Colonic mucosa (tissue), 4 donors: ENCODE measurements around the gene TMEM253. TPM values are rescaled to one million over a fixed set of nuclear protein-coding genes. Genes with fewer than 3 reads are reported as not detected.

Source experiments
- DNase-seq: peaks from one replicate; pipeline ENCODE4 v3.0.0-alpha.2; 2020
- H3K27ac ChIP-seq: fragments of 200-600 bp; one replicate; pipeline ENCODE4 v1.8.0; 2021
- H3K27me3 ChIP-seq: fragments of 200-600 bp; one replicate; pipeline ENCODE4 v1.8.0; 2021
- H3K36me3 ChIP-seq: fragments of 200-600 bp; one replicate; pipeline ENCODE4 v1.8.0; 2021
- H3K4me1 ChIP-seq: fragments of 200-600 bp; one replicate; pipeline ENCODE4 v1.8.0; 2021; ENCODE audit warnings: mild to moderate bottlenecking
- H3K4me3 ChIP-seq: fragments of 200-600 bp; one replicate; pipeline ENCODE4 v1.8.0; 2021
- H3K9ac ChIP-seq, 2 donors: one replicate each; pipeline ENCODE4 v1.7.0; 2013; ENCODE audit warnings: control low read depth in 2 of 2, low read depth in 2 of 2, low read length in 2 of 2
- H3K9me3 ChIP-seq: fragments of 200-600 bp; one replicate; pipeline ENCODE4 v1.8.0; 2021
- CTCF ChIP-seq: fragments of 200-600 bp; IDR thresholded peaks from one replicate; pipeline ENCODE4 v1.8.0; 2022; ENCODE audit warnings: antibody characterized with exemption, mild to moderate bottlenecking
- intact Hi-C: fragments of 100-400 bp; cut with DNase I; formaldehyde crosslinking; loops from one replicate; pipeline ENCODE4 v1.14.1; 2022
- total RNA-seq, 2 donors: library from RNA; stranded (reverse); fragmentation: NEBNext Ultra II Directional in 1 of 2; extraction: Animal tissue kit (Norgen Biotek cat#: 25700) in 1 of 2; gene quantifications; one replicate each; pipeline ENCODE4 v1.2.1, GENCODE V29; 2021
- donor health status: healthy.
- donor health status: DM: no; HTN: no; CAD: no.
- donor health status: DM: no; HTN: no; CAD: no.

TMEM253 gene
- total RNA-seq, 2 donors from 2014 or later = 28.8 to 48.3 TPM

- peak overlapping the region in 1 of 2 donors; percentile 41 for H3K9ac ChIP-seq
- intact Hi-C loops = no loop called here
- peaks cover 9% of the 10 kb centered on the region for H3K4me1 ChIP-seq
- no peaks in the 10 kb centered on the region for H3K27me3 ChIP-seq
- H3K36me3 ChIP-seq = no peaks in the 10 kb centered on the region
- TF ChIP-seq CTCF = no peak
- peak overlapping the region; percentile 58 for H3K27ac ChIP-seq
- H3K9me3 ChIP-seq = no peaks in the 10 kb centered on the region
- peak overlapping the region; percentile 30 for H3K4me3 ChIP-seq
- peak; percentile 58 for DNase-seq
Measured at GRCh38 chr14:21097636-21098075, 3.2 kb upstream of the TMEM253 start.

GRCh38 chr14:21098076-21098891 lies 2.6 kb upstream of the TMEM253 start, which contains the start of gene ZNF219:
Gene ZNF219, minus strand, starts transcription at chr14:21098655. Its CDS starts 5,064 bp downstream, at chr14:21093591.
- H3K9me3 ChIP-seq = no peaks in the 10 kb centered on the region
- no peaks in the 10 kb centered on the region for H3K27me3 ChIP-seq
- intact Hi-C loops = no loop called here
- peak within 1 kb of the TSS; percentile 89 for H3K27ac ChIP-seq
- no peaks in the 10 kb centered on the region for H3K36me3 ChIP-seq
- H3K4me3 ChIP-seq = peak within 1 kb of the TSS; percentile 53
- DNase-seq = peak; percentile 85
- H3K4me1 ChIP-seq = peaks cover 9% of the 10 kb centered on the region
- H3K9ac ChIP-seq = peak within 1 kb of the TSS; percentile 64 to 88
- TF ChIP-seq CTCF = no peak

GRCh38 chr14:21098892-21099595 lies 1.8 kb upstream of the TMEM253 start:
- peak overlapping the region; percentile 89 for H3K27ac ChIP-seq
- H3K27me3 ChIP-seq = no peaks in the 10 kb centered on the region
- peak overlapping the region; percentile 64 to 88 for H3K9ac ChIP-seq
- intact Hi-C loops = no loop called here
- H3K9me3 ChIP-seq = no peaks in the 10 kb centered on the region
- TF ChIP-seq CTCF = no peak
- no peak for DNase-seq
- peaks cover 9% of the 10 kb centered on the region for H3K4me1 ChIP-seq
- H3K36me3 ChIP-seq = no peaks in the 10 kb centered on the region
- peak overlapping the region; percentile 53 for H3K4me3 ChIP-seq

- Histone ChIP-seq H3K27ac (peak overlapping the region; percentile 89), H3K4me3 (no peak overlapping the region), H3K36me3 (no peaks in the 10 kb centered on the region), H3K27me3 (no peaks in the 10 kb centered on the region), H3K4me1 (peaks cover 9% of the 10 kb centered on the region), H3K9me3 (no peaks in the 10 kb centered on the region), H3K9ac (peak overlapping the region in 1 of 2 donors; percentile 88)
- intact Hi-C loops = no loop called here
- no peak for TF ChIP-seq CTCF
- no peak for DNase-seq
Measured at GRCh38 chr14:21099596-21099985, 1.3 kb upstream of the TMEM253 start.

- Histone ChIP-seq H3K4me3 (no peak overlapping the region), H3K4me1 (peaks cover 18% of the 10 kb centered on the region), H3K27ac (peak overlapping the region; percentile 99), H3K9ac (peak overlapping the region in 1 of 2 donors; percentile 82), H3K27me3 (no peaks in the 10 kb centered on the region), H3K36me3 (no peaks in the 10 kb centered on the region), H3K9me3 (no peaks in the 10 kb centered on the region)
- intact Hi-C loops = no loop called here
- no peak for TF ChIP-seq CTCF
- no peak for DNase-seq
Measured at GRCh38 chr14:21101802-21102413, 1.0 kb downstream of the TMEM253 start.
